ENCODE results near the gene TMEM164.

TMEM164 gene

DNA sequence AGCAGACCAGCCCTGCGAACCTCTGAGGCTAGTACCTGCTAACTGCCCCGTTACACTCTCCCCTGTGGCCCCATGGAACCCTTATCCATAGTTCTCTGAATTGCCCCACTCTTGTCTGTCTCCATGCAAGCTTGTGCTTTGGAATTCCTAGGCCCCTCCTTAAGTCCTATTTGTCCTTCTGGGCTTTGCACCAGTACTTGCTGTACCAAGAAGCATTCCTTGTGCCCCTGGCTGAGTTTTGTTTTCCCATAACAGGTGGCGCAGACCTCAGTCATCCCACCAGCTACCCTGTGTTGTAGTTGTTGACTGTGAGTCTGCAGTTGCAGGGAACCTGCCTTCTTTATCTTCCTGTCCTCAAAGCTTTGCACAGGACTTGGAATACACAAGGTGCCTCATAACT is 167.1 kb downstream of the TMEM164 start:
- no peak for DNase-seq (ENCODE audit: extremely low read depth, low read depth)
- TF ChIP-seq, protein P1, sequence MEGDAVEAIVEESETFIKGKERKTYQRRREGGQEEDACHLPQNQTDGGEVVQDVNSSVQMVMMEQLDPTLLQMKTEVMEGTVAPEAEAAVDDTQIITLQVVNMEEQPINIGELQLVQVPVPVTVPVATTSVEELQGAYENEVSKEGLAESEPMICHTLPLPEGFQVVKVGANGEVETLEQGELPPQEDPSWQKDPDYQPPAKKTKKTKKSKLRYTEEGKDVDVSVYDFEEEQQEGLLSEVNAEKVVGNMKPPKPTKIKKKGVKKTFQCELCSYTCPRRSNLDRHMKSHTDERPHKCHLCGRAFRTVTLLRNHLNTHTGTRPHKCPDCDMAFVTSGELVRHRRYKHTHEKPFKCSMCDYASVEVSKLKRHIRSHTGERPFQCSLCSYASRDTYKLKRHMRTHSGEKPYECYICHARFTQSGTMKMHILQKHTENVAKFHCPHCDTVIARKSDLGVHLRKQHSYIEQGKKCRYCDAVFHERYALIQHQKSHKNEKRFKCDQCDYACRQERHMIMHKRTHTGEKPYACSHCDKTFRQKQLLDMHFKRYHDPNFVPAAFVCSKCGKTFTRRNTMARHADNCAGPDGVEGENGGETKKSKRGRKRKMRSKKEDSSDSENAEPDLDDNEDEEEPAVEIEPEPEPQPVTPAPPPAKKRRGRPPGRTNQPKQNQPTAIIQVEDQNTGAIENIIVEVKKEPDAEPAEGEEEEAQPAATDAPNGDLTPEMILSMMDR (IDR thresholded peaks at IDR 0.05; ENCODE audit: low read depth, low read length): no peak

DNA sequence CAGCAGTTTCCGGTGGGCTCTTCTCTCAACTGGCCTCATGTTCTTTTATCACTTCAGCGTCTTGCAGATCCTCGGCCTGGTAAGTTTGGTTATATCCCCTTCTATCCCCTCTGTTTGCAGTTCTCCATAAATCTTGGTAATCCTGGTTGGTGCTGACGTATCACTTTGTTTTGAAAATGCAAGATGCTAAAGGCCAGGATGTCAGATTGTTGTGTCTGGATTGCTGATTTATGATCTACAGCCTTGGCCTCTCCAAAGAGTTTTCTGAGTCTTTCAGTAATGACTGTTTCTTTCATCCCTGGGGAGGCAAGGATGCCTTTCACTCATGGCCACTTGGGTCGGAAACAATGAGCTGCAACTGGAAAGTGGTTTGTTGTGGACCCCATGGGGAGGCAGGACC is 168.5 kb downstream of the TMEM164 start:
- TF ChIP-seq, protein P1 (IDR thresholded peaks at IDR 0.05; ENCODE audit: low read depth, low read length): no peak
- DNase-seq (ENCODE audit: extremely low read depth, low read depth): no peak

DNA sequence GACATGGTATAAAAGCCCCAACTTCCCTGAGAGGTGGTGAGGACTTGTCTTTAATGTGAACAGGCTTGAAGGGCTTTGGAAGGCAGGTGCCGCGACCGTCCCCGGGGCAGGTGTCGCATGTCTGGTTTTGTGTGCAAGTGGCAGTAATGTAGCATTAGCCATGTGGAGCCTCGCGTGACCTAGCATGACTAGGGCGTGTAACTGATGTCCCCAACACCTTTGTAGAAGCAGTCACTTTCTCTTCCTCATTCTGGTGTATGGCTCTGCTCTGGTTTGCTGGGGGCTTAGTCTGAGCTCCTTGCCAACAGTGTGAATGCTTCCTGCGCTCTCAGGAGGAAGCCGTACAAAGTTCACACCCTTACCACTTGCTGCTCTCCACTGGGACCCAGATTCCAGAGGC is 169.3 kb downstream of the TMEM164 start:
- TF ChIP-seq, protein P1 (IDR thresholded peaks at IDR 0.05; ENCODE audit: low read depth, low read length): no peak
- DNase-seq (ENCODE audit: extremely low read depth, low read depth): no peak

DNA sequence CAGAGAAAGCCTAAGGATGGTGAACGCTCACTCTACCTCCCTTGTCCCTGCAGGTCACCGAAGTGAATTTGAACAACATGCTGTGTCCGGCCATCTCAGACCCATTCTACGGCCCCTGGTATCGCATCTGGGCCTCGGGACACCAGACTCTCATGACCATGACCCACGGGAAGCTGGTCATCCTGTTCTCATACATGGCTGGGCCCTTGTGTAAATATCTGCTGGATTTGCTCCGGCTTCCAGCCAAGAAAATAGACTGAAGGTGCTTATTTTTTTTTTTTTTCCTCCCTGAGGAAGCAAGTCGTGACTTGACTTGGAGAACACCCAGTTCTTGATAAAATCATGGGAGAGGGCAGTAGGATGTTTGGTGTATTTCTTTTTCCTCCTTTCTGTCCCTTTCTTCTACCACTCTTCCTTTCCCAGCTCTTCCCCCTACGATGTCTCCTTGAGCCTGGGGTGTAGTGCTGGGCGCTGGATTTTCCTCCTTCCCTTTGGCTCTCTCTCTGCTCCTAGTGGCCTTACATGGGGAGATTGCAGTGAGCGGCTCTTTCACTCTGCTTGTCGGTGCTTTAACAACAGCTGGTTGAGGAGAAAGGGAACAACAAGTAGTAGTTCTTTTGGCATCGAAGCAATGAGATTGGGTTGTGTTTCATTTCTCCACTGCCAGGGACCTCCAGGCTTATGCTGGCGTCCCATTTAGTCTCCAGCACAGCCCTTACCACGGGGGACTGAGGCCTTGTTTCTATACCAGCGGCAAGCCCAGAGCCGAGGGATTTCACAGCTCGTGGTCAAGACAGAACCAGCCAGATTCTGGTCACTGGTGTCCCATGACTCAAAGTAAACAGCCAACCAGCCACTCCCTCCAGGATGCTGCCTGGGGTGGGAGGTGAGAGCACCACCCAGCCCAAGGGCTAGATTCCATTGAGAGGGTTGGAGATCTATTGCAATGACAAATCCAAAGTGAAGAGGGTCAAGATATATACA is 170.6 kb downstream of the TMEM164 start:
- DNase-seq (ENCODE audit: extremely low read depth, low read depth): no peak
- TF ChIP-seq, protein P1 (IDR thresholded peaks at IDR 0.05; ENCODE audit: low read depth, low read length): no peak

DNA sequence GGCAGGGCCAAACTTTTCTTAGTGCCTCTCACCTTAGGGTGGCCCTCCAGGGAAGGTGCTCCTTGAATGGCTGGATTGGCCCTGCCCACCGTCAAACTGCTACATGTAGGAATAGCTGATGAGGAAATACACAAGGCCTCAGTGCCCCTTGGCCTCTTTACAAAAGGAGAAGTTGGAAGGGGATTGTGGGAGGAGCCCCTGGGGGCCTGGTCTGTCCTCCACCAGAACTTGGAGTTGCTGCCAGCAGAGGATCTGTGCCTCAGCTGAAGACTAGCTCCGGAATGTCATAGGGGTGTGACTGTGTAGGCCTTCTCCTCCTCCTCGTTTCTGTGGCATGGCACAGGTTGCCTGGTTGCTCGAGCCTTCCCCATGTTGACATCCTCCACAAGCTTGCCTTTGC is 172.2 kb downstream of the TMEM164 start:
- no peak for DNase-seq (ENCODE audit: extremely low read depth, low read depth)
- TF ChIP-seq, protein P1 (IDR thresholded peaks at IDR 0.05; ENCODE audit: low read depth, low read length): no peak

DNA sequence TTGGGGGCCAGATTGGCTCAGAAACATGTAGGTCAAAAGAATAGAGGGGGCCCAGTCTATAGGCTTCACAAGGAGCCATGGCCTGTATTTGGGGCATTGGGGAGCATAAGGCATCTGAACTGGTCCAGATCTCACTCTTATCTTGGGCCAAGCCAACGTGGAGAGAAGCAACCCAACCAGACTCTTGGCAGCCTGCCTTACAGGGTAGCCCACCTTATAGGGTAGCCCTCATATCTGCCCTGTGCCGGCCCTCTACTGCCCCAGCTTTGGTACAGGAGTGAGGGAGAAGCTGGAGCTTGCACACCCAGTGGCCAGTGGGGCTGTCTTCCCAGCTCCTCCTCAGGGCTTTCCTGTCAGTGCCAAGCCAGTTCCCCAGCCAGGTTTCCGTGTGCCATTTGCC is 172.8 kb downstream of the TMEM164 start:
- TF ChIP-seq, protein P1 (IDR thresholded peaks at IDR 0.05; ENCODE audit: low read depth, low read length): no peak

DNA sequence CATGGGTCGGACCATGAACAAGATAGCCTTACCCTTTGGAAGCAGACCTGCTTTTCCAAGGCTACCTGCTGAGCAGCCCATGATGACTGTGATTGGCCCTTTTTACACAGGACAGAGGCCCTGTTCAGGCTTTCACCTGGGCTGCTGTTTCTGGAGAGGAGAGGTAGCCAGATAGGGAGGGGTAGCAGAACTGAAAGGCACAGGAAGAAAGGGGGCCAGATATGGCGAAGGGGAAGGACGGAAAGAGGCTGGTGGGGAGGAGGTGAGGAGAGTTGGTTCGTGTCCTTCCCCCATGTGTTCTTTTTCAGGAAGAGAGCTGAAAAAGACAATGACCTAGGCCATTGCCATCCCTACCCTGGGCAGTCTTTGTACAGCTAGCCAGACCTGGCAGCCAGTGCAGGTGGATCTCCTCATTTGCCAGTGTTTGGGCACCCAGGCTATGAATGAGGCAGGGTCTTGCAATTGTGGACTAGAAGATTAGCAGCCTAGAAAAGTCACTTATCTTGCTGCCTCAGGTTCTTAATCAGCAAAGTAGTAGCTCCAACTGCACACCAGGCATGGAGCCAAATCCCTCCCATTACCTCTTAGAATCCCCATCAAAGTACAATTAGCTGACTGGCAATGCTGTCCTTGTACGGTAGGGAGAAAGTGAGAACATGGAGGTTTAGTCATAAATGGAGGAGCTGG is 175.4 kb downstream of the TMEM164 start:
- TF ChIP-seq, protein P1 (IDR thresholded peaks at IDR 0.05; ENCODE audit: low read depth, low read length): no peak
- no peak for DNase-seq (ENCODE audit: extremely low read depth, low read depth)

More for the DNA sequence above, 172.8 kb downstream of the TMEM164 start:
- DNase-seq (ENCODE audit: extremely low read depth, low read depth): no peak

All from AG09319 (cell line).